Activated CD8-positive, alpha-beta memory T cell treated with anti-CD3 and anti-CD28 coated beads, Interleukin-2, amount 10 ng/mL, durations not matched to agents 7 days and 5 days (primary cell): ENCODE data around the gene RUFY2. TPM values are rescaled to one million over a fixed set of nuclear protein-coding genes. Genes with fewer than 3 reads are reported as not detected.
"Not testable (repeated sequence)": the region's sequence is repeated elsewhere in the genome, so short reads cannot be mapped to it uniquely, and the experiment has no call there.

Source experiments
- ATAC-seq: fragments of 150-1000 bp; cut with Tn5 transposase; one replicate; pipeline ENCODE4 v1.10.0; 2021; ENCODE audit warnings: moderate library complexity
- CTCF ChIA-PET: fragments of 350-600 bp; sonication (Branson Sonifier 250); formaldehyde crosslinking; loops from one replicate; lab custom pipeline; 2021; ENCODE audit warnings: antibody characterized with exemption; lab: Charles Lee
- DNase-seq: peaks from one replicate; pipeline ENCODE4 v3.0.0-alpha.2; 2020
- H3K27ac Mint-ChIP-seq: one replicate; pipeline ENCODE4 v1.8.0; 2021; ENCODE audit warnings: mild to moderate bottlenecking, mixed read lengths
- H3K27me3 Mint-ChIP-seq: one replicate; pipeline ENCODE4 v1.8.0; 2021; ENCODE audit warnings: mixed read lengths
- H3K36me3 Mint-ChIP-seq: one replicate; pipeline ENCODE4 v1.8.0; 2021; ENCODE audit warnings: mild to moderate bottlenecking, mixed read lengths
- H3K4me1 Mint-ChIP-seq: one replicate; pipeline ENCODE4 v1.8.0; 2021; ENCODE audit warnings: mixed read lengths
- H3K4me3 Mint-ChIP-seq: one replicate; pipeline ENCODE4 v1.8.0; 2021; ENCODE audit warnings: mild to moderate bottlenecking, moderate library complexity, mixed read lengths
- H3K9me3 Mint-ChIP-seq: one replicate; pipeline ENCODE4 v1.8.0; 2022; ENCODE audit warnings: low read depth, mixed read lengths
- total RNA-seq, 2 experiments: library from RNA; stranded (reverse); gene quantifications; one replicate each; pipeline ENCODE4 v1.2.3, GENCODE V29; 2021

Gene RUFY2
- total RNA-seq, result 10 to 100 TPM in 1 of 2 experiments, 1 to 10 TPM in 1; 9.7 to 12.4 TPM

- H3K4me3 Mint-ChIP-seq, result peak within 1 kb of the TSS; percentile 87
- DNase-seq (peak; percentile 80), ATAC-seq (peak; percentile 98)
- peak within 1 kb of the TSS; percentile 85 for H3K27ac Mint-ChIP-seq
- peaks cover 22% of the 10 kb centered on the region for H3K4me1 Mint-ChIP-seq
- CTCF ChIA-PET, result interaction anchor here (0.6 to 2.2 kb wide), 18 partner anchors 9 to 593 kb away, joined by 3 to 8 read pairs (median 3); partner anchors contain the start of genes DDX50, DNA2, HNRNPH3 and PBLD
- no peaks in the 10 kb centered on the region for H3K36me3 Mint-ChIP-seq
- H3K9me3 Mint-ChIP-seq, result no peaks in the 10 kb centered on the region
- no peaks in the 10 kb centered on the region for H3K27me3 Mint-ChIP-seq
Observed at GRCh38 chr10:68406815-68407548, at the start of gene RUFY2. RUFY2 (minus strand) TSS chr10:68407277; CDS start chr10:68407189, 88 bp downstream.

- H3K4me1 Mint-ChIP-seq, H3K27ac Mint-ChIP-seq, H3K4me3 Mint-ChIP-seq, H3K27me3 Mint-ChIP-seq, ATAC-seq, CTCF ChIA-PET, H3K9me3 Mint-ChIP-seq, DNase-seq: not testable (repeated sequence)
- peaks cover 46% of the 10 kb centered on the region for H3K36me3 Mint-ChIP-seq
Observed at GRCh38 chr10:68449698-68450097, 42.6 kb upstream of the RUFY2 start.

GRCh38 chr10:68446179-68446578 lies 39.1 kb upstream of the RUFY2 start:
- Mint-ChIP-seq H3K27ac (no peak overlapping the region), H3K4me1 (no peaks in the 10 kb centered on the region), H3K27me3 (no peaks in the 10 kb centered on the region), H3K4me3 (no peak overlapping the region), H3K36me3 (peaks cover 39% of the 10 kb centered on the region), H3K9me3 (no peaks in the 10 kb centered on the region)
- ATAC-seq (no peak), DNase-seq (no peak)
- CTCF ChIA-PET, result interaction anchor here (0.6 kb wide), 1 partner anchor 38 kb away, joined by 3 read pairs; no protein-coding TSS in a partner anchor

- ATAC-seq (no peak), DNase-seq (no peak)
- Mint-ChIP-seq H3K27me3 (no peaks in the 10 kb centered on the region), H3K4me3 (no peak overlapping the region), H3K36me3 (peaks cover 25% of the 10 kb centered on the region), H3K9me3 (no peaks in the 10 kb centered on the region), H3K27ac (no peak overlapping the region), H3K4me1 (no peaks in the 10 kb centered on the region)
- CTCF ChIA-PET, result no interaction called here
Observed at GRCh38 chr10:68442971-68443370, 35.9 kb upstream of the RUFY2 start.

- CTCF ChIA-PET, result interaction anchor here (0.5 to 1.2 kb wide), 3 partner anchors 19 to 129 kb away, joined by 3 to 4 read pairs (median 3); no protein-coding TSS in a partner anchor
- ATAC-seq (no peak), DNase-seq (no peak)
- Mint-ChIP-seq H3K27ac (no peak overlapping the region), H3K36me3 (peaks cover 28% of the 10 kb centered on the region), H3K4me1 (no peaks in the 10 kb centered on the region), H3K4me3 (no peak overlapping the region), H3K9me3 (no peaks in the 10 kb centered on the region), H3K27me3 (no peaks in the 10 kb centered on the region)
Observed at GRCh38 chr10:68440898-68441297, 33.8 kb upstream of the RUFY2 start.

- H3K4me1 Mint-ChIP-seq, result no peaks in the 10 kb centered on the region
- H3K4me3 Mint-ChIP-seq, result no peak overlapping the region
- CTCF ChIA-PET, result no interaction called here
- no peak for ATAC-seq
- H3K9me3 Mint-ChIP-seq, result no peaks in the 10 kb centered on the region
- H3K36me3 Mint-ChIP-seq, result peaks cover 30% of the 10 kb centered on the region
- no peak overlapping the region for H3K27ac Mint-ChIP-seq
- no peak for DNase-seq
- H3K27me3 Mint-ChIP-seq, result no peaks in the 10 kb centered on the region
Observed at GRCh38 chr10:68435803-68436202, 28.7 kb upstream of the RUFY2 start.

GRCh38 chr10:68434657-68435056 lies 27.6 kb upstream of the RUFY2 start:
- DNase-seq (no peak), ATAC-seq (no peak)
- CTCF ChIA-PET, result interaction anchor here (0.6 kb wide), 1 partner anchor 628 kb away, joined by 3 read pairs; no protein-coding TSS in a partner anchor

GRCh38 chr10:68428396-68429104 lies 21.5 kb upstream of the RUFY2 start:
- H3K27ac Mint-ChIP-seq, result no peak overlapping the region
- DNase-seq (no peak), ATAC-seq (no peak)
- CTCF ChIA-PET, result interaction anchor here (0.9 kb wide), 1 partner anchor 22 kb away, joined by 3 read pairs; the partner anchor contains the start of gene RUFY2
- no peak overlapping the region for H3K4me3 Mint-ChIP-seq
- peaks cover 11% of the 10 kb centered on the region for H3K4me1 Mint-ChIP-seq
- peaks cover 34% of the 10 kb centered on the region for H3K36me3 Mint-ChIP-seq
- no peaks in the 10 kb centered on the region for H3K27me3 Mint-ChIP-seq
- no peaks in the 10 kb centered on the region for H3K9me3 Mint-ChIP-seq

More at GRCh38 chr10:68434657-68435056, 27.6 kb upstream of the RUFY2 start:
- H3K4me3 Mint-ChIP-seq, result no peak overlapping the region
- H3K27ac Mint-ChIP-seq, result no peak overlapping the region
- no peaks in the 10 kb centered on the region for H3K27me3 Mint-ChIP-seq
- H3K36me3 Mint-ChIP-seq, result peaks cover 33% of the 10 kb centered on the region
- H3K4me1 Mint-ChIP-seq, result no peaks in the 10 kb centered on the region
- H3K9me3 Mint-ChIP-seq, result no peaks in the 10 kb centered on the region

- peaks cover 15% of the 10 kb centered on the region for H3K4me1 Mint-ChIP-seq
- DNase-seq, result no peak
- peaks cover 39% of the 10 kb centered on the region for H3K36me3 Mint-ChIP-seq
- H3K27me3 Mint-ChIP-seq, result no peaks in the 10 kb centered on the region
- no peak overlapping the region for H3K27ac Mint-ChIP-seq
- no peak overlapping the region for H3K4me3 Mint-ChIP-seq
- no peak for ATAC-seq
- no peaks in the 10 kb centered on the region for H3K9me3 Mint-ChIP-seq
- CTCF ChIA-PET, result interaction anchor here (1.7 kb wide), 1 partner anchor 17 kb away, joined by 5 read pairs; no protein-coding TSS in a partner anchor
Observed at GRCh38 chr10:68424454-68425014, 17.5 kb upstream of the RUFY2 start.

- ATAC-seq (peak; percentile 64), DNase-seq (peak; percentile 44)
- Mint-ChIP-seq H3K4me1 (peaks cover 15% of the 10 kb centered on the region), H3K9me3 (no peaks in the 10 kb centered on the region), H3K27ac (peak overlapping the region; percentile 68), H3K4me3 (no peak overlapping the region), H3K36me3 (peaks cover 40% of the 10 kb centered on the region), H3K27me3 (no peaks in the 10 kb centered on the region)
- CTCF ChIA-PET, result interaction anchor here (1.3 kb wide), 1 partner anchor 45 kb away, joined by 3 read pairs; no protein-coding TSS in a partner anchor
Observed at GRCh38 chr10:68423522-68423921, 16.4 kb upstream of the RUFY2 start.

GRCh38 chr10:68419376-68419775 lies 12.3 kb upstream of the RUFY2 start:
- Mint-ChIP-seq H3K27me3 (no peaks in the 10 kb centered on the region), H3K9me3 (no peaks in the 10 kb centered on the region), H3K36me3 (peaks cover 49% of the 10 kb centered on the region), H3K4me1 (peaks cover 14% of the 10 kb centered on the region), H3K4me3 (no peak overlapping the region), H3K27ac (no peak overlapping the region)
- no peak for DNase-seq
- CTCF ChIA-PET, result interaction anchor here (0.8 to 1.0 kb wide), 2 partner anchors 12 to 71 kb away, joined by 3 read pairs; no protein-coding TSS in a partner anchor
- ATAC-seq, result no peak

GRCh38 chr10:68408898-68409518 lies 1.9 kb upstream of the RUFY2 start:
- peaks cover 9% of the 10 kb centered on the region for H3K36me3 Mint-ChIP-seq
- no peak for ATAC-seq
- CTCF ChIA-PET, result interaction anchor here (1.5 kb wide), 1 partner anchor 19 kb away, joined by 5 read pairs; no protein-coding TSS in a partner anchor
- H3K4me3 Mint-ChIP-seq, result no peak overlapping the region
- no peaks in the 10 kb centered on the region for H3K27me3 Mint-ChIP-seq
- H3K4me1 Mint-ChIP-seq, result peaks cover 22% of the 10 kb centered on the region
- H3K9me3 Mint-ChIP-seq, result no peaks in the 10 kb centered on the region
- no peak overlapping the region for H3K27ac Mint-ChIP-seq
- no peak for DNase-seq
